NCI-H2227 treated with DMSO at 0.1 percent for 48 hours (cell line): ENCODE results near the gene POMGNT1.

Experiments
- DNase-seq: peaks from one replicate; lab custom pipeline; 2025; lab: John Stamatoyannopoulos, UW

POMGNT1 gene

DNA sequence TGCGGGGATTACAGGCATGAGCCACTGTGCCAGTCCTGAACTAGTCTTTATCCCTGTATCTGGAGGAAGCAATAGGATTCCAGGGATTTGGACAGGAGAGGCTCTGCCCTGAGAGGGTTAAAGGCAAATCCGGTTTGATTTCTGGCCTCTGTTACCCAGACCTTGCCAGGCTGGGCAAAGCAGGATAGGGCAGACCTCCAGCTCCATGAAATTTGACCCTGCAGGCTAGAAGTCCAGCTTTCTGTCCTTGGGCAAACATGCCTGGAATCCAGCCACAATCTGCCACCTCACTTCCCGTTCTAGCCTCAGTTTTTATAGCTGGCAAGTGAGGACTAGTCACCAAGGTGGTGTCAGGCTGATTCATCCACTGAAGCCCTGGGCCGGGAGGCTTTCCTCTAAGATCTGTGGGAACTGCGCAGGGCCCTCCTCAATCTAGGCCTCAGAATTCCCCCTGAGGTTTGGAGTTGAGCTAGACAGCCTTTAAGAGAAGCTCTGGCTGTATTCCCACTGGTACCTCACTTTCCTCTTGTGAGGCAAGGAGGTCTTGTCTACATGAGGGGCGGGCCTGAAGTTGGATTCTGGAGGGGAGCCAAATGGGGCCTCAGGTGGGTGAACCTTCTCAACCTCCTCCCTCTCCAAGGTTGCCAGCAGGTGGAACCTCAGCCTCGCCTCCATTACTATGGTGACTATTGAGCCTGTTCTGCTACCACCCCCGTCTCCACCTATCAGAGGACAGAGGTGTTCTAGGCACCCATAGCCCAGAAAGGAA, 15.0 kb downstream of the POMGNT1 start:
- DNase-seq, result no peak

DNA sequence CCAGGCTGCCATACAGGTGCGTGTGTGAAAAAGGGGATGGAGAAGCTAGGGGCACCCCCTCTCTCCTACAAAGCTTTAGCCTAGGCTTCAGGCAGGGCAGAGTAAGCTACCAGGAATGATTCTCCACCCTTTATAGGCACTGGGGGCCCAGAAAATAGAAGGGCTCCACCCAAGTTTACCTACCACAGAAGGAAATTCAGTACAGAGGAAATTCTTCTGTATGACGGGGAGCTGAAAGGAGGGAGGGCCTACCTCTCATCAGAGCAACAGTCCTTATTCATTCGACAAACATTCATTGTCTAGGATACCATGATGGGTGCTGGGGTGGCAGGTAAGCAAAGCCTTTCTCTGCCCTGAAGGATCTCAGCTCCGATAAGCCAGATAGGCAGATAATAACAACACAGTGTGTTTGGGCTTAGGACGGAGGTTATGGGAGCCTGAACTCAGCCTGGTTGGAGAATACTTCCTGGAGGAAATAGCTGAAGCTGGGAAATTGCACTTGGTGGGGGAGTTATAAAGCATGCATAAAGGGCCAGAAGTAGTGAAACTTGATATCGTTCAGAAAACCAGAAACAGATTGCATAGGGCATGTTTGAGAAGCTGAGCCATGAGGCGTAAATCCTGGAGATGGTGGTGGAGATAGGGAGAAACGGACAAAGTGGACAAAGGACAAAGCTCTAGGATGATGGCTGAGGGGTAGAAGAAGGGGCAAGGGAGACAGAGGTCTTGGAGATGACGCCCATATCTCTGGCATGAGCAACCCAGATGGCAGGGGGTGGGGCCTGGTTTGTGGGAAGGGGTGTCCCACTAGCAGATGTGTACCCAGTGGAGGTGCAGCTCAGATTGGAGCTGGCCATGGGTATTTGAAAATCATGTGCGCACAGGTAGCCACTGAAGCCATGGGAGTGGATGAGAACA, 16.6 kb downstream of the POMGNT1 start:
- no peak for DNase-seq

DNA sequence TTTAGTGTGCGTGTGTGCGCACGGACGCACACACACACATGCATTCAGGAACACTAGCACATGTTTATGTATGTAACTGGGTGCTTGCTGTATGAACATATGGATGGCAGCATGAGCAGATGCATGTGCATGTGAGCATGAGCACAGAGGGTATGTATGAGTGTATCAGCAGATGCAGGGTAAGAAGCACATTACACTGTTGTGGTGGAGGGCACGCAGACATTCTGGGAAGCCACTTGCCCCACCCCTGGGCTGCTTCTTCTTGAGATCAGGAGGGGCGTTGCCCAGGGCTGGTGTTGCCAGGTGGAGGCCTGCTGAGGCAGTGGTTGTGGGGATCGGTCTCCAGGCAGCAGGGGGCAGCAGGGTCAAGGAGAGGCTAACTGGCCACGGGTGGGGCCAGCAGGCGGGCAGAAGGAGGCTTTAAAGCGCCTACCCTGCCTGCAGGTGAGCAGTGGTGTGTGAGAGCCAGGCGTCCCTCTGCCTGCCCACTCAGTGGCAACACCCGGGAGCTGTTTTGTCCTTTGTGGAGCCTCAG, 18.1 kb downstream of the POMGNT1 start:
- peak; percentile 44 for DNase-seq

DNA sequence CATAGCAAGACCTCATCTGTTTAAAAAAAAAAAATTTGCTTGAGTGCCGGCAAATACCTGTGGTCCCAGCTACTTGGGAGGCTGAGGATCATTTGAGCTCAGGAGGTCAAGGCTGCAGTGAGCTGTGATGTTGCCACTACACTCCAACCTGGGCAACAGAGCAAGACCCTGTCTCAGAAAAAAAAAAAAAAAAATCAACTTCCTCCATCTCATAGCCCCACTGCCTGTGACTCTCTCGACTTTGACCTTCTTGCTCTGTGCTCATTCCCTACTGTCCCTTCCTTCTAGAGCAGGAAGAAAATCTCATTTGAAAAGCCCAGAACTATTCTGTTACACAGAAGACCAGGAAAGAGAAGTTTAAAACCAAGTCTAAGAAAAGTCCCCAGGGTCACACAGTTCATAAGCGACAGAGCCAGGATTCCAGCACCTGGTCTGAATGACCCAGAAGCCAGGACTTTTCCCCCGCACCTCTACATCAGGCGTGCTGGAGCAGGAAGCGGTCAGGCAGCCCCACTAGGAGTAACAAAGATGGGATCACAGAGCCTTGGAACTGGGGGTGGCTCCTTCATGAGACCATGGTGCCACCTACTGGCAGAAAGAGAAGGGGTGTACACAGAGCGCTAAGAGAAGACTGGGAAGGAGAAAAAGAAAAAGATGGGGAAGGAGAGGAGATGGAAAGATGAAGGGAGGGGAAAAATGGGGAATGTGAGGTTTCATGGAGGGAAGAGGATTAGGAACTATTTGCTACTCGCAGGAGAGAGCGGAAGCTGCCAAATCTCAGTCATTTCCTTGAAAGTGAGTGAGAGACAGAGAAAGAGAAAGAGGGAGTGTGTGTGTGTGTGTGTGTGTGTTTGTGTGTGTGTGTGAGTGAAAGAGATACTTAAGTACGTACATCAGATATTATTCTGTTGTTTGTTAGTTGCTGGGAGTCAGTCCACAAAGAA, 18.8 kb downstream of the POMGNT1 start:
- peak; percentile 91 for DNase-seq

DNA sequence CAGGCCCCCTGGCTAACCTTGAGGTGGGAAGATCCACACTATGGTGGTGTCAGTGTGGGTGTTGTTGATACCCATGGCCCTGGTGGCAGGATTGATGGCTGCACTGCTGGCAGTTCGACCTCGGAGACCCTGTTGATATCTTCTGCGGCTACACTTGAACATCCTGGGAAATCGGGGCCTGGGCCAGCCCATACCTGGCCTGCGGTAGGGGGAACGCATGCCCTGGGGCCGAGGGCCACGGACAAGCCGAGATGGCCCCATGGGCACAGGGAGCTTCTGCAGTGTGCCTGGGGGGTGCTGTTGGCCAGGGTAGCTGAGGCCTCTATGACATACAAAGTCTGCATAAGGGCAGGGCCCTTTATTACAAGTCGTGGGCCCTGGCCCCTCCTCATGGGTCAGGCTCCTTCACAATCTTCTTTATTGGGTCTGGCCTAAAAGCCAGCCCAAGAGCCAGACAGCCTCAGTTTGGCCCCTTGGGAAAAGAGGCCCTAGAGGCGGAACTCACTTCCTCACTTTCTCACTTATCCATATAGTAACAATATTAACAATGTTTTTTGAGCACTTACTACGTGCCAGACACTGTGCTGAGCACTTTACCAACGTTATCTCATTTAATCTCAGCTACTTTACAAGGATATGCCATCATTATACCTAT, 21.9 kb downstream of the POMGNT1 start, which contains the start of gene P3R3URF:
TSS of gene P3R3URF (minus strand) at position 278 of the 655 bp plus-strand sequence. CDS start at position 261, 17 bp downstream.
- DNase-seq, result no peak

DNA sequence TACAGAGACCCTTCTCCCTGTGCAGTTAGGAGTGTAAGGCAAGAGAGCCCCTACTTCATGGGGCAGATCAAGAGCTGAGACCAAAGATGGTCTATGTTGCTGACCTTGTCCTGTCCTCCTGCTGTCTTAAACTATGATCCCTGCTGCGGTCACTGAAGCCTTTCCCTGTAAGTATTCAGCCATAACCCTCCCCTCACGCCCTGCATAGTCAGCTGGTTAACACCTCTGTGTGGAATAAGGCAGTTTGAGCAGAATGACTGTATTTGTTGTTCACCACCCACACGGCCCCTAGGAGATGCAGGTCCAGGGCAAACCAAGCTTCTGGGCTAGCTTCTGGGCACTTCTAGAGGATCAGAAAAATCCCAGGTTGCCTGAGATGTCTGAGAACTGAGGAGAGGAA, 23.0 kb downstream of the POMGNT1 start:
- no peak for DNase-seq

DNA sequence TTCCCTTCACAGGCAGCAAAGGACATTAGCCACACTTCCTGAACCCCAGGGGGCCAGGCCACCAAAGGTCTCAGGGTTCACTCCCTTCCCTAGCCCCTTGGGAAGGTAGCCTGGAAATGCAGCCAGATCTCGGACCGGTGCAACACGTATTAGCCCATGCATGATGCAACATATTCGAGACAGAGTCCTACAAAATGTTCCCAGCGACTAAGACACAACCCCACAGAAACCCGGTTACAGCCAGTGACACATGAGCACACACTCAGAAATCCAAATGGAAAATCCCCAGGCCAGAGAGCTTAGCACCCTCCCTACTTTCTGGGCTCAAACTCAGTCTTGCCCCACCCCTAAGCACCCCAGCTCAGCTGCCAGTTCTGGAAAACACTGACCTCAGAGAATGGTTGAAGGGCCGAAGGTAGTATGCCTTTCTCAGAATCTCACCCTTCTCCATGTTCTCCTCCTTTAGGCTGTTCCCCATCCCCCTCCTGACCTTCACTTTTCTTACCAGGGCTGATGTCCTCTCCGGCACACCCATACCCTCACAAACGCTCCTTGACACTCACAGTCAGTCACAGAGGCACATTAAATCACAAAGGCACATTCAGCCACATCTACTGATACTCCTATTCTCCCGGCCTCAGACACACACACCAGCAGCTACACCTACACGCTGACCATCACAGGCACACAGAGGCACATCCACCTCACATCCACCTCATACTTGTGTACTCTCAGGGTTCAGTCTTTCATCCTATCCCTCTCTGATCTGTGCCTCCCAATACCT, 23.6 kb downstream of the POMGNT1 start, which contains the start of gene TSPAN1:
TSS of gene TSPAN1 (plus strand) at position 640 of the 784 bp plus-strand sequence. CDS start 6,021 bp downstream, outside the sequence.
- DNase-seq, result no peak

DNA sequence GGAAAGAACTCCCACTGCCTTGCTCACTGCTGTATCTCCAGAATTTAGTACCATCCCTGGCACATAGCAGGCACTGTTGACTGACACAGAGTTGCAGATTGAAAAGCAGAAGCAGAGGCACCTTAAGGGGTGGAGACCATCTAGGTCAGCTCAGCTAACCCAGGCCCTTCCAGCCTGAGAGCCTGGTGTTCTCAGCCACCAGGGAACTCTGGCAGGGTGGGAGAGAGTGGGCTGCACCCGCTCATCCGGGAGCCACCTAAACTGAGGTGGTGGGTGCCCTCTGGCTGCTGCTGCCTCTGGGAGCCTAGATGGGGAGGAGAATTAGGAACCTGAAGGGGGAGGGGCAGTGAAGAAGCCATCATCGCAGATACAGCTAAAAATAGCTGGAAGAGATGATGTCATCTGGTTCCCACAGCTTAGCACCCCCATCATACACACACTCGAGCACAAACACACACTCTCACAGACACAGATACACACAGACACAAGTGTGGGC, 24.8 kb downstream of the POMGNT1 start:
- peak; percentile 49 for DNase-seq

DNA sequence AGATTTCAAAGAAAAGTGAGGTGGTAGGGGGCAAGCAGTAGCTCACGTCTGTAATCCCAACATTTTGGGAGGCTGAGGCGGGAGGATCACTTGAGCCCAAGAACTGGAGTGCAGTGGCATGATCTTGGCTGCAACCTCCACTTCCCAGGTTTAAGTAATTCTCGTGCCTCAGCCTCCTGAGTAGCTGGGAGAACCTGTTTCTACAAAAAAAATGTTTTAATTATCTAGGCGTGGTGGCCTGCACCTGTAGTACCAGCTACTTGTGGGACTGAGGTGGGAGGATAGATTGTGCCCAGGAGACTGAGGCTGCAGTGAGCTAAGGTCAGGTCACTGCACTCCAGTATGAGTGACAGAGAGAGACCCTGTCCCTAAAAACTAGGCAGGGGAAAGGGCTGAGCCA, 25.9 kb downstream of the POMGNT1 start:
- DNase-seq, result no peak

DNA sequence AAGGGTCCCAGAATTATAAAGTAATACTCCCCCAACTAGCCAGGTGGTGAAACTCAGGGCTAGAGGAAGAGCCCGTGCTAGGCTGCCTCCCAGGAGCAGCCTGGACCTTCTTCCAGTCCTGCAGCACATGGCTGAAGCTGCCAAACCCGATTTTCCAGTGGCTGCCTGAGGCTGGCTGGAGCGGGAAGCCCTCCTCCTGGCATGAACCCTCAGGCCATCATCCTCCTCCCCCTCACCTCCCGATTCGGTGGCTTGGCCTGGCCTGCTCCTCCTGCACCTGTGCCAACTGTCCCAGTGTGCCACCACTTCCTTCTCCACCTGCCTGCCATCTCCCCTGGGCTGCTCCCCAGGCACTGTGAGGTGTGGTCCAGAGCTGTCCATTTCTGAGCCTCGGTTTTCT, 26.4 kb downstream of the POMGNT1 start:
- DNase-seq, result no peak

DNA sequence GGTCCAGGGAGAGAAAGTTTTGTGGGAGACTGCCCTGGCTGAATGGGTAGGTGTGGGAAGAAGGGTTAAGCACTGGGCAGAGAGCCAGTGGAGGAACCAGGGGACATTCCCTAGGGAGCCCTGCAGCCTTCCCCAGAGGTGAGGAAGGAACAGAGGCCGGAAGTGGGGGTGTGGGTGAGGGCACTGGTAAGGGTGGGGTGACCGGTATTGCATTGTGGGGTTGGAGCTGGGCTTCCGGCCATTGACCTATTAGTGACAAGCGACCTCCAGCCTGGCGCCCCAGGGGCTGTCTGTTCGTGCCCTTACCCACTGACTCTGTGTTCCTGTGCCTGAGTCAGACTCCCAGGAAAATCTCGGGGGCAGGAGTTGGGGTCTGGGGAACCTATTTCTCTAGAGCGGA, 26.9 kb downstream of the POMGNT1 start:
- DNase-seq, result no peak

DNA sequence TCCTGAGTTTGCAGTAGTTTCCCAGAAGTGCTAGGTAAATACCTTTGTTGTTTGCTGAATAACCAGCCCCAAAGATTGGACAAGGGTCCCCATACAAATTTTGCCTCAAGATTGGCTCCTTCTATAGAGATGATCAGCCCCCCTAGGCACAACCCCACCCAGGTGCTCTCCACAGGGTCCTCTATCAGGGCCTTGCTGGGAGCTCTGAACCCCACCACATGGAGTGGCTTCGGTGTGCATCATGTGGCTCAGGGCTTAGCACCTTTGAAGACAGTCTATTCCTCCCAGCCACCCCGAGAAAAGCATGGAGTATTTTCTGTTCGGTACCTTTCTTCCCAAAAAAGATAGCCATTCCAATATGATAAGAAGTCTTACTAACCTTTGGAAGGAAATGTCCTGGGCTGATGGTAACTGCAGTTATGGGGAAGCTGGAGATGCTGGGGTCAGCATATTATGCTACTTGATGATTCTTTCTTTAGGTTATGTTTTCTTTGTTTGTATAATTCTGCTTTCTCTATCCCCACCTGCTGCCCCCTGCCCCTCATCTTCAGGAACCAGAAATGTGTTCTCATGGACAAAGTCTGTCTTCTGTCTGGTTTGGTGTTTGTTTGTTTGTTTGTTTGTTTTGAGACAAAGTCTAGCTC, 28.3 kb downstream of the POMGNT1 start:
- DNase-seq, result no peak

DNA sequence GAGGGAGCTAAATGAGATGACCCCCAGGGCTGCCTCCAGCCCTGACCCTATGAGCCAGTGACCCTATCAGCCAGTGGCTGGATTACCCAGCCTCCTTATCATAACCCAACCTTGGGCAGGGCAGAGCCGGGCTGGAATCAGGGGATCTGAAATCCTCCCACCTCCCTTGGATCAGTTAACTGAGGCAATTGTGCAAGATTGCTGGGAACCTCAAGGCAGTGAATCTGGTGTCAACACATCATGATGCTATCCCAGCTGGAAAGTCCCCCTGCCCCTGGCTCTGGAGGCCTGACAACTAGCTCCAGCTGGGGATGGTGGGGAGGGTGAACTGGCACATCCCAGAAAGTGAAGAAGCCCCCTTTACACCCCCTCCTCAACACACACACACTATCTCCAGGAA, 29.8 kb downstream of the POMGNT1 start:
- DNase-seq, result no peak

DNA sequence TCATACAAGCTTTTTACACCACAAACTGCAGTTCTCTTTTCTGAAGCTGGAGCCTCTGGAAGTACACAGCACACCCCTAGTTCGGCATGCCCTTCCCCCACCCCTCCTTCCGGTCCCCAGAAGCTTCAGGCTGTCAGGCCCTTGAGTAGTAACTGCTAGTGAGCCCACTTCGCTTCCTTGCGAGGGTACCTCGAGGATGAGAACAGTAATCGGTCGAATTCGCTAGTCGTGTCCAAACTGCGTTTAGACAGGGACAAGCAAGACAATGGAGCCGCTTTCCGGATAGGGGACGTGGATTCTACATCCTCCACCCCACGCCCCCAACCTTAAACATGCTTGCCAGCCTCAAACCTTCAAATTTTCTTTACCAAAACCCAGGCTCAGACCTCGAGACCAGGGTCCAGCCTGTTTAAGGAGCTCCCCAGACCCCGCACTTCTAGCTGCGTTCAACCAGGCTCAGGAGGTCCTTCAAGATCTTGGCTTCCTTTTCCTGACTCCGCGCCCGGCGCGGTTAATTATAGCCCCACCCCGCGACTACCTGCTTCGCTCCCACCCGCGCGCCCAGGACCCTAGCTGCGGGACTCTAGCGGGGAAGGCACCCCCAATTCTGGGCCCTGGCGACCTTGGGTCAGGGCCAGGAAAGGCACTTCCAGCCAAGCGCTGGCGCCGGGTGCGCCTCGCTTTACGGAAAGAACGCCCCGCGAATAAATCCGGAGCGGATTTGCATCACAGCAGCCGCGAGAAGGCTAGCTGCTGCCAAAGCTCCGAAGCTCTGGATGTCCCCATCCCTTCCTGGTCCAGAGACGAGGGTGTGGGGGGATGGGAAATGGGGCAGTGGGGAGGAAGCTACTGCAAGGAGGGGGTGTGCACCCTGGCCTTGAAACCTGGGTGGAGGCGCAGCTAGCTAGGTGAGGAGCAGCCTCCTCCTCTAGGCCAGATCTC, 31.4 kb downstream of the POMGNT1 start:
- no peak for DNase-seq

DNA sequence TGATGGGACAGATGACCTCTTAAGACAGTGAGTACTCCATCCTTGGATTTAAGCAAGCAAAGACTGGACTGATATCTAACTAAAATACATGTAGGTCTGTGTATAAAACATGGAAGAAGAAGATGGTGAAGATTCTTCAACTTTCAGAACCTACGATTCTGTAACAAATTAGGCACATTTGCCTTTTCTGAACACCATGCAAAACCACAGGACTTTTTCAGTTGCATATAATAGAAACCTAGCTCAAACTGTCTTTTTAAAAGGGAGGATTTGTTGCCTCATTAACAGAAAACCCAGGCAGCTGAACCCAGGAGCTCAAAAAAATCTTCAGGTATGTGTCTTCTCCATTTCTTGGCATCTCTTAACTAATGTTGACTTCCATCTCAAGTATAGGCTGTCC, 38.0 kb downstream of the POMGNT1 start:
- DNase-seq, result no peak

DNA sequence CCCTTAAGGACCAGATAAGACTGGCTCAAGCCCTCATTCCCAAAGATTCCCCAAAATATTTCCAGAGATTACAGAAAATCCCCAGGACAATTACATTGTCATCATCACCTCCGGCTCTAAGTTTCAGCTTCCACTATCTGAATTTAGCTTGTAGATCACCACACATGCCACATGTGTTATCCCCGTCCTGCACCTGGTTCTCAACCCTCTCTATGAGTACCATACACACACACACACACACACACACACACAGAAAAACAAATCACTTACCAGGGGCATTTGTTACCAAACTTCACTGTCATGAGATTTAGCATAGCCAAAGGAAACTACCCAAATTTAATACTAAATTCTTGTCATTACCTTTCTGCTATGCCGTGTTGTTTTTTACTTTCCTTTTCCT, 38.7 kb downstream of the POMGNT1 start:
- no peak for DNase-seq

DNA sequence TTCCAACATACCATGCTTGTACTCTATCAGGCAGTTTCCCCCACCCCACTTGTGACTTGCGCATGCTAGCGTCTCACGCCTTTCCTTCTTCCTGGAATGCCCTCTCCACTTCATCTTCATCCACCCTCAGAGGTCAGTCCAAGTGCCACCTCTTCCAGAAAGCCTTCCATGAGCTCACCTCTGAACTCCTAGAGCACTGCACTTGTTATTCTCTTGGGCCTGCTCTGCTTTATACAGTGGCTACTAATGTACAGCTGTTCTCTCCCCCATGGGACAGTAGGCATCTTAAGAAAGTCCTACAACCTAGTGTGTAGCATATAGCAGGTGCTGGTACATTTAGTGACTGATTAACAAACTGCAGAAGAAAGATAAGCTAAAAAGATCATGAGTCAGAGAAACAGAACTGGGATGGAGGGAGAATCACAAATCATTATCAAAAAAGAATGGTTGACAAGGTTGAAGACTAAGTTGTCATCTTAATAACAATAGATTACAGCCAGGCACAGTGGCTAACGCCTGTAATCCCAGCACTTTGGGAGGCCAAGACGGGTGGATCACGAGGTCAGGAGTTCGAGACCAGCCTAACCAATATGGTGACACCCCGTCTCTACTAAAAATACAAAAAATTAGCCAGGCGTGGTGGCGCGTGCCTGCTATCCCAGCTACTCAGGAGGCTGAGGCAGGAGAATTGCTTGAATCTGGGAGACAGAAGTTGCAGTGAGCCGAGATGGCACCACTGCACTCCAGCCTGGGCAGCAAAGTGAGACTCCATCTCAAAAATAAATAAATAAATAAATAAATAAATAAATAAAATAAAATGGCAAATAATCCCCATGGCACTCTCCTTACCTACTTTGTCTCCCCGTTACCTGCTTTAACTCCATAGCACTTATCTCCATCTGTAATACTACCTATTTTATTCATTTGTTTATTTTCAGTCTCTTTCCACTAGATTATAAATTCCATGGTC, 39.6 kb downstream of the POMGNT1 start:
- no peak for DNase-seq
